GM19035 (cell line): ENCODE results near the gene MIGA2.

ENCODE experiments used
- ATAC-seq: cut with Tn5 transposase; IDR thresholded peaks from one replicate; pipeline ENCODE4 v1.9.1; 2021; ENCODE audit not compliant: unreplicated experiment

MIGA2 gene

GRCh38 chr9:129070696-129071525 is 34.5 kb downstream of the MIGA2 start:
- ATAC-seq, result no peak

GRCh38 chr9:129071526-129072126 is 35.2 kb downstream of the MIGA2 start:
- ATAC-seq, result no peak

GRCh38 chr9:129072171-129072570 is 35.7 kb downstream of the MIGA2 start:
- ATAC-seq, result no peak

- ATAC-seq, result no peak
Observed at GRCh38 chr9:129073404-129073803, 37.0 kb downstream of the MIGA2 start.

GRCh38 chr9:129074106-129074505 is 37.7 kb downstream of the MIGA2 start:
- no peak for ATAC-seq

- ATAC-seq, result no peak
Observed at GRCh38 chr9:129075996-129076639, 39.7 kb downstream of the MIGA2 start.

- no peak for ATAC-seq
Observed at GRCh38 chr9:129076640-129077037, 40.2 kb downstream of the MIGA2 start.

GRCh38 chr9:129077236-129077635 is 40.8 kb downstream of the MIGA2 start:
- ATAC-seq, result no peak

GRCh38 chr9:129078691-129079503 is 42.5 kb downstream of the MIGA2 start:
- ATAC-seq, result no peak

GRCh38 chr9:129079829-129080228 is 43.4 kb downstream of the MIGA2 start:
- no peak for ATAC-seq

- ATAC-seq, result no peak
Observed at GRCh38 chr9:129080298-129080600, 43.8 kb downstream of the MIGA2 start.

GRCh38 chr9:129080601-129081387 is 44.4 kb downstream of the MIGA2 start, which contains the start of gene DOLPP1:
DOLPP1 (plus strand) TSS chr9:129081111; CDS start chr9:129081132, 21 bp downstream.
- ATAC-seq, result peak; percentile 93

GRCh38 chr9:129081388-129081904 is 45.0 kb downstream of the MIGA2 start:
- ATAC-seq, result no peak

GRCh38 chr9:129084087-129084486 is 47.7 kb downstream of the MIGA2 start:
- ATAC-seq, result no peak

GRCh38 chr9:129089246-129089645 is 52.8 kb downstream of the MIGA2 start:
- ATAC-seq, result no peak

GRCh38 chr9:129093602-129094386 is 57.4 kb downstream of the MIGA2 start:
- no peak for ATAC-seq

GRCh38 chr9:129094387-129095169 is 58.2 kb downstream of the MIGA2 start:
- no peak for ATAC-seq

GRCh38 chr9:129095170-129095667 is 58.8 kb downstream of the MIGA2 start:
- no peak for ATAC-seq
